ENCODE data around the gene KLHL33.

Gene KLHL33, protein sequence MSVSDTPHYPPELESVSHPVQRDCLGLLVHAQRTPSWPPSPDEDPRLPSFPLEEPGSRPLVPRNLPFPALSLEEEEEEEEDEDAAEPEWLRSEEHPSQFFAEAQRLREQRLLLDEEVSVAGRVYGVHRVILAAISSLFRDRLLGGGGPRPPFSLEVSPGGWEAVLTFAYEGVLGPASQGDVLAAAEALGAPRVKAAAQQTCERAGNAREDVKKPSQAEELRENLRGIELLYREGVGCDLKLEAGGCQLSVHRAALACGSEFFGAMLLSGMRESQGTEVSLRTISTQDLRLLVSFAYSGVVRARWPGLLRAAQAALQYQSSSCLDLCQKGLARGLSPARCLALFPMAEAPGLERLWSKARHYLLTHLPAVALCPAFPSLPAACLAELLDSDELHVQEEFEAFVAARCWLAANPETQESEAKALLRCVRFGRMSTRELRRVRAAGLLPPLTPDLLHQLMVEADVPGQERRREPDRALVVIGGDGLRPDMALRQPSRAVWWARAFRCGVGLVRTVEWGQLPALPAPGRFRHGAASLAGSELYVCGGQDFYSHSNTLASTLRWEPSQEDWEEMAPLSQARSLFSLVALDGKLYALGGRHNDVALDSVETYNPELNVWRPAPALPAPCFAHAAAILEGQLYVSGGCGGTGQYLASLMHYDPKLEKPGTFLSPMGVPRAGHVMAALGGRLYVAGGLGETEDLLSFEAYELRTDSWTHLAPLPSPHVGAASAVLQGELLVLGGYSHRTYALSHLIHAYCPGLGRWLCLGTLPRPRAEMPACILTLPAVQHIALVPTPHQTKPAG

DNA sequence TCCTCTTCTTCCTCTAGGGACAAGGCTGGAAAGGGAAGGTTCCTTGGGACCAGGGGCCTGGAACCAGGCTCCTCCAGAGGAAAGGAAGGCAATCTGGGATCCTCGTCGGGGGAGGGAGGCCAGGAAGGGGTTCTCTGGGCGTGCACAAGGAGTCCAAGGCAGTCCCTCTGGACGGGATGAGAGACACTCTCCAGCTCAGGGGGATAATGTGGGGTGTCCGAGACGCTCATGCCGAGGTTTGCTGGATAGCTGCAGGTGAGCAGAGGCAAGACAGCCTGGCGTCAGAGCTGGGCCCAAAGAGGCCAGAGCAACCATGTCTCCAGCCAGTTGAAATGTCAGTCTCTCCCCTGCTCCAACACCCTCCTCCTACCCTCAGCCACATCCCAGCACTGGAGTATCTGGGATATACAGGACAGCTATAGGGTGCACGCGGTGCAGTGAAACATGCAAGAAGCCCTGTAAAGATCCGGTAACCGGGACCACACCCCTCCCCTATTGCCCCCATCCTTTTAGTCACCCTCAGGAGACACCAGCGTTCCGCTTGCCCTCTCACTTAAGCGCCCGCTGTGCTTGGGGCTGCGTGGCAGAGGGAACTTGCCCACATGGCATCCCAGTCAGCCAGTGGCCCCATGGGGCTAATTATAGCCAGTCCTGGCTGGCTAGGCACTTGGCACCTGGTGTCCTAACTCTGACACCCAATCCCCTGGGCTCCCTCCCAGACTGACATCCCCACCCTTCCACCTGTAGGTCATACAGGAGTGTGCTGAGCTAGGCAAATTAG lies at the start of gene KLHL33:
TSS of gene KLHL33 (minus strand) at position 585 of the 781 bp plus-strand sequence. CDS start at position 230, 355 bp downstream.
- ATAC-seq (replicated peaks; ENCODE audit: extremely low read depth, poor library complexity, severe bottlenecking): no peak
- Mint-ChIP-seq H3K36me3 (ENCODE audit: insufficient read depth) (no peaks in the 10 kb centered on the region), H3K4me3 (no peak within 1 kb of the TSS), H3K9me3 (no peaks in the 10 kb centered on the region), H3K4me1 (peaks cover 10% of the 10 kb centered on the region), H3K27ac (ENCODE audit: low read depth) (no peak within 1 kb of the TSS), H3K27me3 (no peaks in the 10 kb centered on the region)
- DNase-seq (ENCODE audit: low spot score in 2 of 2): no peak

DNA sequence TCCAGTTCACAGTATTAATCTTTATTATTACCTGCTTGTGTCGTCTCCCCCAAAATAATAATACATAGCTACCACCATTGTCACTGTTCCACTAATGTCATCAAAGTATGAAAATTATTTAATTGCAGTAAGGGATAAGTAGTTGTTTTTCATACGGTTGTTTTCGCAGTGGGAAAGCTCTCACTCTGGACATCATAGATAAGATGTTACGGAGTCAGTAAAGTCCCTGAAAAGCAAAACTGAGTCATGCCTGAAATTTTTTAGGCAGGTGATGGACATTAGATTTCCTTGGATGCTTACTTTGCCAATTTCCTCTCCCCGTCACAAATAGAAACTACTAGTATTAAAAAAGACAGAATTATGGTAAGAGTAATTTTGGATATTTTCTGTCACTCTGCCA lies 46.4 kb upstream of the KLHL33 start:
- Mint-ChIP-seq H3K27me3 (no peaks in the 10 kb centered on the region), H3K27ac (ENCODE audit: low read depth) (peak overlapping the region; percentile 78)

DNA sequence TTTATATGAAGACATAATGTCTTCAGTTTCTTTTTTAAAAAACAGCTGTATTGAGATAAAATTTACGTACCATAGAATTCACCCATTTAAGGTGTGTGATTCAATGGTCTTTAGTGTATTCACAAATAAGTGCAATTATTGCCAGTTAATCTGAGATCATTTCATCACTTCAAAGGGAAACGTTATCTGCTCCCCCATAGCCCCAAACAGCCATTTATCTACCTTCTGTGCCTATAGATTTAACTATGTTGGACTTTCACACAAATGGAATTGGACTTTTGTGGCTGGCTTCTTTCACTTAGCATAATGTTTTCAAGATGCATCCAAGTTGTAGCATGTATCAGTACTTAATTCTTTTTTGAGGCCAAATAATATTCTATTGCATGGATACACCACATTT lies 42.9 kb upstream of the KLHL33 start:
- Mint-ChIP-seq H3K9me3 (no peaks in the 10 kb centered on the region), H3K27ac (ENCODE audit: low read depth) (no peak overlapping the region), H3K27me3 (no peaks in the 10 kb centered on the region), H3K36me3 (ENCODE audit: insufficient read depth) (peaks cover 40% of the 10 kb centered on the region), H3K4me3 (no peak overlapping the region), H3K4me1 (peaks cover 61% of the 10 kb centered on the region)
- ATAC-seq (replicated peaks; ENCODE audit: extremely low read depth, poor library complexity, severe bottlenecking) (no peak), DNase-seq (ENCODE audit: low spot score in 2 of 2) (no peak)

More for the DNA sequence above, 46.4 kb upstream of the KLHL33 start:
- Mint-ChIP-seq H3K4me1 (peaks cover 60% of the 10 kb centered on the region), H3K9me3 (no peaks in the 10 kb centered on the region), H3K36me3 (ENCODE audit: insufficient read depth) (peaks cover 6% of the 10 kb centered on the region), H3K4me3 (no peak overlapping the region)
- DNase-seq (ENCODE audit: low spot score in 2 of 2) (no peak), ATAC-seq (replicated peaks; ENCODE audit: extremely low read depth, poor library complexity, severe bottlenecking) (no peak)

DNA sequence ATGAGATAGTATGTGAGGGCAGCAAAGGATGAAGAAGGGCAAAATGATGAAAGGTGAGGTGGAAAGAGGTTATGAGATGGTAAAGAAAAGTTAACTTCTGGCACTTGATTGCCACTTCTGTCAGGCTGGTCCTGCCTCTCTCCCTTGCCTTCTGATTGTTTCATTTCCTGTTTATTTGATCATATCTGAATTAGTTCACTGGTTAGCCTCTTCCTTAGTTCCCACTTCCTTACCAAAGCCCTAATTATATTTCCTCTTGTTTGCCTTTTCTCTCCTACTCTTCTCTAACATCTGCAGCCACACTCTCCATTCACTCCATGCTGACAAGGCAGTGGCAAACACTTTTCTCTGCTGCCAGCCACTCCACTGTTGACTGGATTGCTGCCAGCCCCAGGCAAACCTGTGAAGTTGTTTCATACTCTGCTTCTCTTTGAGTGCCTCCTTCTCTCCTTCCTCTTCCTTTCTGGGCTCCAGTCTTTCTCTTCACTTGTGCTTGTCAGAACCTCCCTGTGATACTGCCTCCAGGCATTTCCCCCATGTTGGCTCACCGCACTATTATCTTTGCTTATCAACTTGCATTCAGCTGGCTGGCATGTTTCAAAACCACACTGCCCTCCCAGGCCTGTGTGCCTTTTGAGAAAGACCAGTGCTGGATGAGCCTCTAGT lies 41.4 kb upstream of the KLHL33 start:
- Mint-ChIP-seq H3K4me1 (peaks cover 64% of the 10 kb centered on the region), H3K36me3 (ENCODE audit: insufficient read depth) (peaks cover 53% of the 10 kb centered on the region), H3K27ac (ENCODE audit: low read depth) (peak overlapping the region; percentile 65), H3K27me3 (no peaks in the 10 kb centered on the region), H3K4me3 (peak overlapping the region; percentile 64), H3K9me3 (no peaks in the 10 kb centered on the region)
- DNase-seq (ENCODE audit: low spot score in 2 of 2) (peak in 1 of 2 donors; percentile 22), ATAC-seq (replicated peaks; ENCODE audit: extremely low read depth, poor library complexity, severe bottlenecking) (peak; percentile 69)

DNA sequence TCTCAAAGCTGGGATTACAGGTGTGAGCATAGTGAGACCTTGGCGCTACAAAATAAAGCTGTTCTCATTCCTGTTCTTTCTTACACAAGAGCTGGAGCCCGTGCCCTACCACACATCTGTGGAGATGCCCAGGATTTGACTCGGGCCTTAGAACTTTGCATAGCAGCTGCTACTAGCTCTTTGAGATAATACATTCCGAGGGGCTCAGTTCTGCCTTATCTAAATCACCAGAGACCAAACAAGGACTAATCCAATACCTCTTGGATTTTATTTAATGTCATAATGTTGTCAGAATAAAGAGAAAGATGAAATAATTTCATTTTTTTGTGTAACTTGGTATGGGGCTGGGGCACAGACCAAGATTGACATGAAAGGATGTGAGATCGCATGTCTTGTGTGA lies 40.8 kb upstream of the KLHL33 start:
- H3K36me3 Mint-ChIP-seq (ENCODE audit: insufficient read depth): peaks cover 56% of the 10 kb centered on the region
- no peaks in the 10 kb centered on the region for H3K27me3 Mint-ChIP-seq
- H3K27ac Mint-ChIP-seq (ENCODE audit: low read depth): peak overlapping the region; percentile 65
- ATAC-seq (replicated peaks; ENCODE audit: extremely low read depth, poor library complexity, severe bottlenecking) (no peak), DNase-seq (ENCODE audit: low spot score in 2 of 2) (no peak)
- no peaks in the 10 kb centered on the region for H3K9me3 Mint-ChIP-seq
- H3K4me3 Mint-ChIP-seq: peak overlapping the region; percentile 64
- H3K4me1 Mint-ChIP-seq: peaks cover 64% of the 10 kb centered on the region

DNA sequence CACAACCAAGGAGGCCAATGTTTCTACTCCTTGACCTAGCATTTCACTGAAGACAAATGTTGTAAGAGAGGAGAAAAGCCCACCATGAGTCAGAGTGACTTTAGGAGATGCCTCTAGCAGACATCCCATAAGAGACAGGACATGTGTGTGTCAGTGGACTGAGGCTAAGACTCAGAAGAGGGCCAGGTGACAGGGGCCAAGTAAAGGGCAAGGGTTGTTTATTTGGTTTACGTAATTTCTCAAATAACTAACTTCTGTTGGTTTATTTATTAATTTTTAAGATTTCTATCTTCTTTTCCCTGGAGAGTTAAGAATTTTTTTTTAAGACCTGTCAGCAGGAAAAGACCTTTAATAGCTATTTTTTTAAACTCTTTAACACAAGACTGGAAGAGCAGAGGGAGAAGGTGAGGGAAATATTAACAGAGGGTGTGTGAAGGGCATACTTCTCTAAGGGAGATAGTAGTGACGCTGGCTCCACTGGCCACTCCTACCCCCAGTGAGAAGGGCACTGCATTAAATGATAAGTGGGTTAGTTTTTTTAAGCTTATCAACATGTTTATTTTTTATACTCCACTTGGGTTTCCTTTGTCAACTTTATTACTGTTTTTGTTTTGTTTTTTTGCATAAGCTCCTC lies 36.7 kb upstream of the KLHL33 start:
- Mint-ChIP-seq H3K27me3 (no peaks in the 10 kb centered on the region), H3K27ac (ENCODE audit: low read depth) (peak overlapping the region; percentile 67), H3K36me3 (ENCODE audit: insufficient read depth) (peaks cover 73% of the 10 kb centered on the region), H3K9me3 (no peaks in the 10 kb centered on the region), H3K4me1 (peaks cover 72% of the 10 kb centered on the region), H3K4me3 (peak overlapping the region; percentile 64)
- ATAC-seq (replicated peaks; ENCODE audit: extremely low read depth, poor library complexity, severe bottlenecking) (no peak), DNase-seq (ENCODE audit: low spot score in 2 of 2) (no peak)

DNA sequence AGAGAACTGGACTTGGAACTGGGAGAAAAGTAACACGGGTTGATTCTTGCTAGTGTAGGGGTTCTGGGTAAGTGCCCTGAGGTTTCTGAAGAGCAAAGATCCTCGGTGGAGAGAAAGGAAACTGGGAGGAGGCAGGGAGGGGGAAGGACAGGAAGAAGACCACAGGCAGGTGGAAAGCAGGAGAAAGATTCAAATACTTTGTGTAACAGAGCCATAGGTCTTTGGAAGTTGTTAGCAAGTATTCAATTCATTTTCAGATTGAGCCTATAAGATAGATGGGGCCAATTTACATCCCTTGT lies 34.6 kb upstream of the KLHL33 start:
- peak overlapping the region; percentile 95 for H3K27ac Mint-ChIP-seq (ENCODE audit: low read depth)

DNA sequence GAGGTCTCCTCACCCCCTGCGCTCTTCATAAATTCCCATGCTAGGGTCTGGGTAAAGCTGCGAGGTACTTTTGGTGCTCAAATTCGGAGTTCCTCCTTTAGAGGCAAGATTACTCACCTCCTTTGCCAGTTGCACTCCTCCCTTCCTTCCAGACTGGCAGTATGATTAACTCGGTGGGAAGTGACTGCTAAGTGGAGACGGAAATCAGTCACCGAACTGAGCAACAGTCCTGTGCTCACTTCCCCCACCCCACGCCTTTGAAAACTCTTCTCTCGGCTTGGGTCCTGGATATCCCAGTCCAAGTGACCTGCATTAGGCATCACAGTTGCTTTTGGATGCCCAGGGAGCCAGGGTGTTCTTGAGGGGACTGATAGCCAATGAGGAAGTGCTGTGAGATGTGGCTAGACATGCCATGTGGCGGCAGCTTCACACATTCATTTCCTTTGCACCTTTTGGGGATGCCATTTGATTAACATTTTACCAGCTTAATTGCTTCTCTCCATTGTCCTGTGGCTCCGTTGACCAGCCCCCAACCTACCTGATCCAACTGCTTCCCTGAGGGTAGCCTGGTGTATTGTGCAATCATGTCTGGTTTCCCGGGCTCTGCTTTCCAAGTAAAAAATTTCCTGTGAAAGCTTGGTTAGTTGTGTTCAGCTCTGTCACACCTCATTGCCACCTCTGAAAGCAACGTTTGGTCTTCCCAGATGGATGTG lies 34.1 kb upstream of the KLHL33 start:
- Mint-ChIP-seq H3K4me1 (peaks cover 56% of the 10 kb centered on the region), H3K27ac (ENCODE audit: low read depth) (peak overlapping the region; percentile 95), H3K36me3 (ENCODE audit: insufficient read depth) (peaks cover 47% of the 10 kb centered on the region), H3K27me3 (no peaks in the 10 kb centered on the region), H3K4me3 (peak overlapping the region; percentile 97), H3K9me3 (no peaks in the 10 kb centered on the region)
- DNase-seq (ENCODE audit: low spot score in 2 of 2) (peak; percentile 31 to 33), ATAC-seq (replicated peaks; ENCODE audit: extremely low read depth, poor library complexity, severe bottlenecking) (peak; percentile 44)

More for the DNA sequence above, 34.6 kb upstream of the KLHL33 start:
- Mint-ChIP-seq H3K4me3 (peak overlapping the region; percentile 97), H3K4me1 (peaks cover 57% of the 10 kb centered on the region), H3K9me3 (no peaks in the 10 kb centered on the region), H3K27me3 (no peaks in the 10 kb centered on the region), H3K36me3 (ENCODE audit: insufficient read depth) (peaks cover 52% of the 10 kb centered on the region)
- ATAC-seq (replicated peaks; ENCODE audit: extremely low read depth, poor library complexity, severe bottlenecking): no peak
- DNase-seq (ENCODE audit: low spot score in 2 of 2): no peak

DNA sequence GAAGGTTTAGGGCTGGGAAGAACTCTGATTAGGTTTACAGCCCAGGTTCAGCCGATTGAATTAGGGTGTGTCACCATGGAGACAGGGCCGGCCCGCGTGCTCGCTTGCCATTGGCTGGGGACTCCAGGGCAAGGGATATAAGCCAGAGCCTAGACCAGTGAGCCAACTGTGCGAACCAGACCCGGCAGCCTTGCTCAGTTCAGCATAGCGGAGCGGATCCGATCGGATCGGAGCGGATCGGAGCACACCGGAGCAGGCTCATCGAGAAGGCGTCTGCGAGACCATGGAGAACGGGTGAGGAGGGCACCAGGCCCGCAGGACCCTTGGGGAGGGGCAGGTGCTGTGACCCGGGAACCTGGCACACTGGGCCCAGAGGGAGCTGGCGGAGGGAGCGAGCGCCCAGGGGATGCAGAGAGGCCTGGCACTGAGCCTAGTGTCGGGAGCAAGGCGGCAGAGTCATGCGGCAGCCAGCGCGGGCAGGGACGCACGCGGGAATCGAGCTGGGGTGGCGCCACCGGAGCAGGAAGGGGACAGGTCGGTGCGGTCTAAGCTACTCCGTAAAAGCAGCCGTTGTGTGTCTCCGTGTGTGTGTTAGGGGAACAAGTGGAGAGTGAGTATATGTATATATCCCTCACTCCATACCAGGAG lies 33.4 kb upstream of the KLHL33 start, which contains the start of gene PNP:
TSS of gene PNP (plus strand) at position 165 of the 648 bp plus-strand sequence. CDS start at position 284, 119 bp downstream.
- peak within 1 kb of the TSS; percentile 95 for H3K27ac Mint-ChIP-seq (ENCODE audit: low read depth)
- no peaks in the 10 kb centered on the region for H3K27me3 Mint-ChIP-seq
- peaks cover 49% of the 10 kb centered on the region for H3K4me1 Mint-ChIP-seq

DNA sequence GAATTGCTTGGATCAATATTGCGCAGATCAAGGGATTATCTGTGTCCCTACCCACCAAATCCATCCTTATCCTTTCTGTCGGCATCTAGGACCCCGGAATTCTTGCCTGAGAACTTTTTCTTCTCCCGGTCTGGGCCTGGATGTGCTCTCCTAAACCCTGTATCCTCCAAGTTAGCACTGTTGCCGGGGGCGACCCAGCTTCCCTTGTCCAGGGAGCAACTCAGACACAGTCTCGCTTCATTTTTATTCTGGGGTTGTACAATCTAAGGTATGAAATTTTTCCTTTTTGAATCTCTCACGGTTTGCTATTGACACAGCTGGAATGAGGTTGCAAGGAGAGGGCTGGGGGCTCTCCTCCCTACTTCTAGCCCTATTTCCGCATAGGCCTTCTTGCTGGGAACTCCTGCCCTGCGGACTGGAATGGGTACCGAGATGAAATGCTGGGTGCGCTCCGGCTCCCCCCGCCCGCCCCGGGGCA lies 32.8 kb upstream of the KLHL33 start:
- Mint-ChIP-seq H3K36me3 (ENCODE audit: insufficient read depth) (peaks cover 35% of the 10 kb centered on the region), H3K27ac (ENCODE audit: low read depth) (peak overlapping the region; percentile 95), H3K4me3 (peak overlapping the region; percentile 97), H3K9me3 (no peaks in the 10 kb centered on the region), H3K4me1 (peaks cover 43% of the 10 kb centered on the region), H3K27me3 (no peaks in the 10 kb centered on the region)
- no peak for DNase-seq (ENCODE audit: low spot score in 2 of 2)
- ATAC-seq (replicated peaks; ENCODE audit: extremely low read depth, poor library complexity, severe bottlenecking): no peak

More for the DNA sequence above, 33.4 kb upstream of the KLHL33 start, which contains the start of gene PNP:
- peak; percentile 88 for ATAC-seq (replicated peaks; ENCODE audit: extremely low read depth, poor library complexity, severe bottlenecking)
- peak within 1 kb of the TSS; percentile 97 for H3K4me3 Mint-ChIP-seq
- DNase-seq (ENCODE audit: low spot score in 2 of 2): peak; percentile 72 to 82
- no peaks in the 10 kb centered on the region for H3K9me3 Mint-ChIP-seq
- H3K36me3 Mint-ChIP-seq (ENCODE audit: insufficient read depth): peaks cover 41% of the 10 kb centered on the region

Measured in central memory CD8-positive, alpha-beta T cell (primary cell).